ENCODE results near the gene AKAP6. TPM values are rescaled to one million over a fixed set of nuclear protein-coding genes. Genes with fewer than 3 reads are reported as not detected.

Gene AKAP6
- total RNA-seq, 2 experiments from 2014 or later: 0.82 to 0.85 TPM

- ATAC-seq (no peak), DNase-seq (no peak)
- Mint-ChIP-seq H3K9me3 (ENCODE audit: low read depth) (peaks cover 2% of the 10 kb centered on the region), H3K4me3 (no peak overlapping the region), H3K36me3 (no peaks in the 10 kb centered on the region), H3K27me3 (no peaks in the 10 kb centered on the region), H3K4me1 (no peaks in the 10 kb centered on the region), H3K27ac (no peak overlapping the region)
- CTCF ChIA-PET: no interaction called here
Measured at GRCh38 chr14:32731249-32731648, 402.2 kb downstream of the AKAP6 start.

- H3K36me3 Mint-ChIP-seq: no peaks in the 10 kb centered on the region
- H3K4me1 Mint-ChIP-seq: no peaks in the 10 kb centered on the region
- no peak overlapping the region for H3K4me3 Mint-ChIP-seq
- DNase-seq (no peak), ATAC-seq (no peak)
- H3K27me3 Mint-ChIP-seq: no peaks in the 10 kb centered on the region
- peaks cover 2% of the 10 kb centered on the region for H3K9me3 Mint-ChIP-seq (ENCODE audit: low read depth)
- no peak overlapping the region for H3K27ac Mint-ChIP-seq
- CTCF ChIA-PET: interaction anchor here (1.2 kb wide), 1 partner anchor 157 kb away, joined by 3 read pairs; no protein-coding TSS in a partner anchor
Measured at GRCh38 chr14:32733015-32733414, 403.9 kb downstream of the AKAP6 start.

GRCh38 chr14:32734261-32734660 is 405.2 kb downstream of the AKAP6 start:
- CTCF ChIA-PET: no interaction called here
- Mint-ChIP-seq H3K4me1 (no peaks in the 10 kb centered on the region), H3K36me3 (no peaks in the 10 kb centered on the region), H3K27ac (no peak overlapping the region), H3K4me3 (no peak overlapping the region), H3K27me3 (no peaks in the 10 kb centered on the region), H3K9me3 (ENCODE audit: low read depth) (no peaks in the 10 kb centered on the region)
- DNase-seq (no peak), ATAC-seq (no peak)

GRCh38 chr14:32737621-32738020 is 408.5 kb downstream of the AKAP6 start:
- ATAC-seq: no peak

GRCh38 chr14:32738206-32738871 is 409.2 kb downstream of the AKAP6 start:
- Mint-ChIP-seq H3K9me3 (ENCODE audit: low read depth) (peaks cover 2% of the 10 kb centered on the region), H3K27me3 (no peaks in the 10 kb centered on the region), H3K4me1 (no peaks in the 10 kb centered on the region), H3K36me3 (no peaks in the 10 kb centered on the region), H3K27ac (no peak overlapping the region), H3K4me3 (no peak overlapping the region)
- DNase-seq (no peak), ATAC-seq (no peak)
- CTCF ChIA-PET: no interaction called here

More at GRCh38 chr14:32737621-32738020, 408.5 kb downstream of the AKAP6 start:
- Mint-ChIP-seq H3K9me3 (ENCODE audit: low read depth) (peaks cover 2% of the 10 kb centered on the region), H3K4me1 (no peaks in the 10 kb centered on the region), H3K27ac (no peak overlapping the region), H3K36me3 (no peaks in the 10 kb centered on the region), H3K4me3 (no peak overlapping the region), H3K27me3 (no peaks in the 10 kb centered on the region)
- CTCF ChIA-PET: no interaction called here
- no peak for DNase-seq

- Mint-ChIP-seq H3K27ac (no peak overlapping the region), H3K36me3 (no peaks in the 10 kb centered on the region), H3K27me3 (no peaks in the 10 kb centered on the region), H3K4me3 (no peak overlapping the region), H3K9me3 (ENCODE audit: low read depth) (peaks cover 4% of the 10 kb centered on the region), H3K4me1 (no peaks in the 10 kb centered on the region)
- CTCF ChIA-PET: no interaction called here
- no peak for DNase-seq
- ATAC-seq: no peak
Measured at GRCh38 chr14:32744811-32745445, 415.8 kb downstream of the AKAP6 start.

GRCh38 chr14:32754209-32754608 is 425.1 kb downstream of the AKAP6 start:
- CTCF ChIA-PET: interaction anchor here (1.0 kb wide), 1 partner anchor 8 kb away, joined by 3 read pairs; no protein-coding TSS in a partner anchor
- Mint-ChIP-seq H3K36me3 (no peaks in the 10 kb centered on the region), H3K4me3 (no peak overlapping the region), H3K27ac (no peak overlapping the region), H3K9me3 (ENCODE audit: low read depth) (peaks cover 10% of the 10 kb centered on the region), H3K27me3 (no peaks in the 10 kb centered on the region), H3K4me1 (no peaks in the 10 kb centered on the region)
- DNase-seq (no peak), ATAC-seq (no peak)

- Mint-ChIP-seq H3K36me3 (no peaks in the 10 kb centered on the region), H3K9me3 (ENCODE audit: low read depth) (peaks cover 10% of the 10 kb centered on the region), H3K27me3 (no peaks in the 10 kb centered on the region), H3K4me1 (no peaks in the 10 kb centered on the region), H3K4me3 (no peak overlapping the region), H3K27ac (no peak overlapping the region)
- ATAC-seq (no peak), DNase-seq (no peak)
- CTCF ChIA-PET: no interaction called here
Measured at GRCh38 chr14:32756173-32756572, 427.1 kb downstream of the AKAP6 start.

- no peak overlapping the region for H3K4me3 Mint-ChIP-seq
- ATAC-seq: no peak
- peaks cover 12% of the 10 kb centered on the region for H3K9me3 Mint-ChIP-seq (ENCODE audit: low read depth)
- H3K27me3 Mint-ChIP-seq: no peaks in the 10 kb centered on the region
- H3K36me3 Mint-ChIP-seq: no peaks in the 10 kb centered on the region
- no peak overlapping the region for H3K27ac Mint-ChIP-seq
- CTCF ChIA-PET: no interaction called here
- H3K4me1 Mint-ChIP-seq: no peaks in the 10 kb centered on the region
- DNase-seq: no peak
Measured at GRCh38 chr14:32756775-32757174, 427.7 kb downstream of the AKAP6 start.

- Mint-ChIP-seq H3K9me3 (ENCODE audit: low read depth) (peaks cover 12% of the 10 kb centered on the region), H3K36me3 (no peaks in the 10 kb centered on the region), H3K4me3 (no peak overlapping the region), H3K27me3 (no peaks in the 10 kb centered on the region), H3K4me1 (no peaks in the 10 kb centered on the region), H3K27ac (no peak overlapping the region)
- DNase-seq: no peak
- CTCF ChIA-PET: no interaction called here
- no peak for ATAC-seq
Measured at GRCh38 chr14:32757568-32757967, 428.5 kb downstream of the AKAP6 start.

GRCh38 chr14:32761381-32761968 is 432.4 kb downstream of the AKAP6 start:
- no peaks in the 10 kb centered on the region for H3K27me3 Mint-ChIP-seq
- H3K9me3 Mint-ChIP-seq (ENCODE audit: low read depth): peaks cover 7% of the 10 kb centered on the region
- no peak for ATAC-seq
- H3K4me1 Mint-ChIP-seq: no peaks in the 10 kb centered on the region
- CTCF ChIA-PET: no interaction called here
- DNase-seq: no peak
- no peak overlapping the region for H3K27ac Mint-ChIP-seq
- no peaks in the 10 kb centered on the region for H3K36me3 Mint-ChIP-seq
- H3K4me3 Mint-ChIP-seq: no peak overlapping the region

GRCh38 chr14:32762886-32763285 is 433.8 kb downstream of the AKAP6 start:
- Mint-ChIP-seq H3K27ac (no peak overlapping the region), H3K36me3 (no peaks in the 10 kb centered on the region), H3K27me3 (no peaks in the 10 kb centered on the region), H3K9me3 (ENCODE audit: low read depth) (peaks cover 4% of the 10 kb centered on the region), H3K4me3 (no peak overlapping the region), H3K4me1 (no peaks in the 10 kb centered on the region)
- DNase-seq: no peak
- no peak for ATAC-seq
- CTCF ChIA-PET: interaction anchor here (1.1 kb wide), 1 partner anchor 9 kb away, joined by 3 read pairs; no protein-coding TSS in a partner anchor

- no peak overlapping the region for H3K27ac Mint-ChIP-seq
- H3K27me3 Mint-ChIP-seq: no peaks in the 10 kb centered on the region
- ATAC-seq: no peak
- H3K36me3 Mint-ChIP-seq: no peaks in the 10 kb centered on the region
- no peak overlapping the region for H3K4me3 Mint-ChIP-seq
- no peak for DNase-seq
- CTCF ChIA-PET: no interaction called here
- H3K9me3 Mint-ChIP-seq (ENCODE audit: low read depth): peaks cover 5% of the 10 kb centered on the region
- H3K4me1 Mint-ChIP-seq: no peaks in the 10 kb centered on the region
Measured at GRCh38 chr14:32763673-32764072, 434.6 kb downstream of the AKAP6 start.

GRCh38 chr14:32764131-32764530 is 435.0 kb downstream of the AKAP6 start:
- DNase-seq (no peak), ATAC-seq (no peak)
- no peaks in the 10 kb centered on the region for H3K36me3 Mint-ChIP-seq
- H3K4me3 Mint-ChIP-seq: no peak overlapping the region
- CTCF ChIA-PET: no interaction called here
- no peak overlapping the region for H3K27ac Mint-ChIP-seq
- H3K9me3 Mint-ChIP-seq (ENCODE audit: low read depth): peaks cover 6% of the 10 kb centered on the region
- no peaks in the 10 kb centered on the region for H3K4me1 Mint-ChIP-seq
- no peaks in the 10 kb centered on the region for H3K27me3 Mint-ChIP-seq

Data from activated CD8-positive, alpha-beta memory T cell treated with anti-CD3 and anti-CD28 coated beads, Interleukin-2, amount 10 ng/mL, durations not matched to agents 7 days and 5 days (primary cell).